PFSK-1 (cell line): ENCODE data around the gene SYTL1.

ENCODE experiments used
- FOXP2 ChIP-seq: optimal IDR thresholded peaks from 2 replicates; pipeline ENCODE3; 2011; ENCODE audit warnings: borderline replicate concordance, control low read depth, inconsistent platforms; ENCODE audit not compliant: insufficient read depth; ENCODE audit errors: extremely low read length, extremely low read depth
- POLR2AphosphoS5 ChIP-seq: IDR thresholded peaks from 2 replicates; pipeline ENCODE4 v1.6.1; 2012; ENCODE audit warnings: low read depth, mild to moderate bottlenecking, control low read depth, low read length, moderate library complexity
- REST ChIP-seq, 2 experiments: IDR thresholded peaks; 2 replicates each; pipeline versions ENCODE4 v1.6.1 to v1.8.0; 2011 to 2012; ENCODE audit warnings: low read depth in 2 of 2, low read length in 2 of 2, control low read depth in 1 of 2, inconsistent platforms in 1 of 2, mild to moderate bottlenecking in 1 of 2, moderate library complexity in 1 of 2; ENCODE audit not compliant: insufficient read depth in 1 of 2
- SIN3A ChIP-seq: IDR thresholded peaks from 2 replicates; pipeline ENCODE4 v1.6.1; 2012; ENCODE audit warnings: mild to moderate bottlenecking, low read length, moderate library complexity, borderline replicate concordance; ENCODE audit not compliant: insufficient read depth
- TAF1 ChIP-seq: IDR thresholded peaks from 2 replicates; pipeline ENCODE4 v1.6.1; 2012; ENCODE audit warnings: low read length, control low read depth, borderline replicate concordance; ENCODE audit not compliant: insufficient read depth

The SYTL1 gene

GRCh38 chr1:27336756-27337155 is 5.1 kb upstream of the SYTL1 start:
- TF ChIP-seq POLR2AphosphoS5 (no peak), TAF1 (no peak), SIN3A (no peak), REST (IDR thresholded peaks at IDR 0.05; ENCODE audit: insufficient read depth in 1 of 2, low read depth in 2 of 2, low read length in 2 of 2) (no peak), FOXP2 (no peak)

- TF ChIP-seq FOXP2 (no peak), POLR2AphosphoS5 (no peak), REST (IDR thresholded peaks at IDR 0.05; ENCODE audit: insufficient read depth in 1 of 2, low read depth in 2 of 2, low read length in 2 of 2) (no peak), SIN3A (no peak), TAF1 (no peak)
These were observed 3.1 kb upstream of the SYTL1 start for GRCh38 chr1:27338751-27339150.

- TF ChIP-seq SIN3A (no peak), FOXP2 (no peak), REST (IDR thresholded peaks at IDR 0.05; ENCODE audit: insufficient read depth in 1 of 2, low read depth in 2 of 2, low read length in 2 of 2) (no peak), TAF1 (no peak), POLR2AphosphoS5 (no peak)
These were observed 2.6 kb upstream of the SYTL1 start for GRCh38 chr1:27339213-27339612.

GRCh38 chr1:27342391-27342777 is 562 bp downstream of the SYTL1 start:
- TF ChIP-seq SIN3A (no peak), REST (IDR thresholded peaks at IDR 0.05; ENCODE audit: insufficient read depth in 1 of 2, low read depth in 2 of 2, low read length in 2 of 2) (no peak)

- TF ChIP-seq SIN3A (no peak), REST (IDR thresholded peaks at IDR 0.05; ENCODE audit: insufficient read depth in 1 of 2, low read depth in 2 of 2, low read length in 2 of 2) (no peak), FOXP2 (no peak), POLR2AphosphoS5 (no peak)
These were observed 1.2 kb downstream of the SYTL1 start for GRCh38 chr1:27342778-27343638.
